ENCODE results near the gene ABCB6. TPM values are rescaled to one million over a fixed set of nuclear protein-coding genes. Genes with fewer than 3 reads are reported as not detected.
A peak's percentile ranks its signal among the peaks of the same experiment; 100 is the strongest.

ABCB6 gene
- total RNA-seq, 2 experiments from 2014 or later, result 6.4 to 10.2 TPM

DNA sequence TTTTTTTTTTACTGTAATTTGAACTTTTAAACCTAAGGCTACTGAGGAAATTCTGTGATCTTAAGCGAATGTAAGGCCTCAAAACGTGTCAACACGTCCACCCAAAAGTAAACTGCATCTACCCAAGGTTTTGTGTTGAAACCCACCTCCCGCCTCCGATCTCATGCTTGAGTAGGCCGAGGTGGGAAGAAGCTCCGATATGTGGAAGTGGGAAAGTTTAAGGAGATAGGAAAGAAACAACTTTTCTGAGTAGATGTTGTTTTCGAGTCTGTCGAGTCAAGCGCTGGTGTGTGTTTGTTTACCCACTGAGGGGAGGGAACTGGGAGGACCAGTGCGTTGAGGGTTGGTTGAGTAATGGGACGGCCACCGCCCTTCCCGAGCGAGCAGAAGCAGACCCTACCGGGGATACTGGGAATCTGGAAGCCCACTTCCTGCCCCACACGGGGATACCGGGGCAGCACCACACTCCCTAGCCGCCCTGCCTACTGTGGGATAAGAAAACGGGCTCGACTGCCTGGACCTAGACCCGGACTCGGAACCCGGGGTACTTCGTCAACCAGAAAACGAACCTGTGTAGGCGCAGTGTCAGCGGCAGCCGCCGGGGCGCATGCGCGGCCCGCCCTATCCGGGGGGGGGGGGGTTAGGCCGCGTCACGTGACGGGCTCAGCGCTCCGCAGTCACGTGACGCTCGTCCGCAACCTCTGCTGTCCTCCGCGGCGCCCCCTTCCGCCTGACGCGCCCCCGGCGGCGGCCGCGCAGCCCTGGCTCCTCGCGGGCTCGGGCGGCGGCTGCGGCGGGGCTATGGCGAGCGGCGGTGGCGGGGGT is 41.0 kb downstream of the ABCB6 start, which contains the start of gene RETREG2:
RETREG2 (plus strand) TSS at position 724 of the 825 bp plus-strand sequence; CDS start at position 802, 78 bp downstream.
- peak within 1 kb of the TSS; percentile 88 for H3K4me3 ChIP-seq (ENCODE audit: low read depth, low read length, poor library complexity, severe bottlenecking)
- BruUV-seq (replicated peaks), result TSS peak; percentile 78
- peaks cover 26% of the 10 kb centered on the region; the same call in 1 of the 2 replicates for H3K79me2 ChIP-seq (ENCODE audit: insufficient read depth, low read depth, low read length)
- DNase-seq (ENCODE audit: low spot score), result peak; percentile 95
- no peaks in the 10 kb centered on the region for H3K9me3 ChIP-seq (ENCODE audit: low read length)
- H4K20me1 ChIP-seq (ENCODE audit: insufficient read depth, low read length), result 0 out of 2 replicates have a peak, but pooled peaks cover 10% of the 10 kb centered on the region
- POLR2A ChIA-PET, result interaction anchor here (0.7 to 3.3 kb wide), 5 partner anchors 29 to 364 kb away, joined by 4 to 23 read pairs (median 7); partner anchors contain the start of genes ANKZF1, ATG9A and ZFAND2B
- peak within 1 kb of the TSS; percentile 95 for H3K4me2 ChIP-seq (ENCODE audit: low read length)
- no peaks in the 10 kb centered on the region for H3K9me2 ChIP-seq (ENCODE audit: insufficient read depth, low read length)
- peaks cover 18% of the 10 kb centered on the region for H3K4me1 ChIP-seq (ENCODE audit: insufficient read depth, low read length, poor library complexity, severe bottlenecking)
- no peak for TF ChIP-seq EZH2phosphoT487 (IDR thresholded peaks at IDR 0.05; ENCODE audit: borderline replicate concordance, low read depth, low read length)
- TF ChIP-seq, protein P1, sequence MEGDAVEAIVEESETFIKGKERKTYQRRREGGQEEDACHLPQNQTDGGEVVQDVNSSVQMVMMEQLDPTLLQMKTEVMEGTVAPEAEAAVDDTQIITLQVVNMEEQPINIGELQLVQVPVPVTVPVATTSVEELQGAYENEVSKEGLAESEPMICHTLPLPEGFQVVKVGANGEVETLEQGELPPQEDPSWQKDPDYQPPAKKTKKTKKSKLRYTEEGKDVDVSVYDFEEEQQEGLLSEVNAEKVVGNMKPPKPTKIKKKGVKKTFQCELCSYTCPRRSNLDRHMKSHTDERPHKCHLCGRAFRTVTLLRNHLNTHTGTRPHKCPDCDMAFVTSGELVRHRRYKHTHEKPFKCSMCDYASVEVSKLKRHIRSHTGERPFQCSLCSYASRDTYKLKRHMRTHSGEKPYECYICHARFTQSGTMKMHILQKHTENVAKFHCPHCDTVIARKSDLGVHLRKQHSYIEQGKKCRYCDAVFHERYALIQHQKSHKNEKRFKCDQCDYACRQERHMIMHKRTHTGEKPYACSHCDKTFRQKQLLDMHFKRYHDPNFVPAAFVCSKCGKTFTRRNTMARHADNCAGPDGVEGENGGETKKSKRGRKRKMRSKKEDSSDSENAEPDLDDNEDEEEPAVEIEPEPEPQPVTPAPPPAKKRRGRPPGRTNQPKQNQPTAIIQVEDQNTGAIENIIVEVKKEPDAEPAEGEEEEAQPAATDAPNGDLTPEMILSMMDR (conservative IDR thresholded peaks at IDR 0.05; ENCODE audit: low read length), result peak; percentile 57
- H3K36me3 ChIP-seq (ENCODE audit: insufficient read depth, low read length), result peaks cover 61% of the 10 kb centered on the region
- intact Hi-C loops (cut with micrococcal nuclease; ENCODE audit: unreplicated experiment), result loop anchor here (1.0 to 5.0 kb wide), 8 partner anchors 29 to 365 kb away; partner anchors contain the start of genes ANKZF1, ATG9A, CHPF and DNAJB2
- peak within 1 kb of the TSS; percentile 92 for H3K27ac ChIP-seq (ENCODE audit: low read depth, low read length, poor library complexity, severe bottlenecking)
- CTCF ChIA-PET (ENCODE audit: unreplicated experiment), result interaction anchor here (1.5 kb wide), 1 partner anchor 31 kb away, joined by 3 read pairs; no protein-coding TSS in a partner anchor
- peak within 1 kb of the TSS; percentile 56 for H2AFZ ChIP-seq (ENCODE audit: low read length)

DNA sequence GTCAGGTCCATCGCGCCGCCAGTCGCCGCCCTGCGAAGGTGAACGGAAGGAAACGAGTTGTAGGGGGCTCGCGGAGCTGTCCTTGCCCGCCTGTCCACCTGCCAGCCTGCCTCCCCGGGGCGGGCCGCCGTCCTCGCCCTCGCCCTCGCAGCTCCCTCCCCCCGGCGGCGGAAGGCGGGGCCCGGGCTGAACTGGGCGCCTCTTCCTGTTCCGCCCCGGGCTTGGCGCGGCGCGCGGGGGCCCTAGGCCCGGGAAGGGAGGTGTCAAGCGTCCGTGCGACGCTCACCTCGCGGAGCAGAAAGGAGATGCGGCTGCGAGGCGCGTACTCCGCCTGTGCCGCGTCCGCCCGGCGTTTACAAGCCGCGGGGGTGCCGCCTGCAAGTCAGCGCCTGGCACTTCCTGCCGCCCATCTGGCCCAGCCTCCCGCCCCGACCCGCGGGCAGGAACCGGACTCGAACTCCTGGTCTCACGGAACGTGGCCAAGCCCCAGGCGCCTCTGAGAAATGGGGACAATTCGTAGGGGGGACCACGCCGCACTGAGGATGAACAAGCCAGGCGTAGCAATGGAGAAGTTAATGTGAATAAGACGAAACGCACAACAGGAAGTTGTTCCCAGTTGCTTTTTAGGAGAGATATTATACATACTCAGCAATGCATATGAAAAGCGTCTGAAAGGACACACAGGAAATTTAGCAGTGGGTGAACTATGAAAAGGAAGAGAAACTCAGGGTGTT is 41.8 kb downstream of the ABCB6 start, which contains the start of gene CNPPD1:
CNPPD1 (minus strand) TSS at position 108 of the 734 bp plus-strand sequence; CDS start at position 11, 97 bp downstream.
- TF ChIP-seq, protein P1 (conservative IDR thresholded peaks at IDR 0.05; ENCODE audit: low read length), result no peak
- TF ChIP-seq EZH2phosphoT487 (IDR thresholded peaks at IDR 0.05; ENCODE audit: borderline replicate concordance, low read depth, low read length), result no peak
- Histone ChIP-seq H2AFZ (ENCODE audit: low read length) (peak within 1 kb of the TSS; percentile 56), H3K4me1 (ENCODE audit: insufficient read depth, low read length, poor library complexity, severe bottlenecking) (peaks cover 18% of the 10 kb centered on the region), H3K4me3 (ENCODE audit: low read depth, low read length, poor library complexity, severe bottlenecking) (peak within 1 kb of the TSS; percentile 88), H3K79me2 (ENCODE audit: insufficient read depth, low read depth, low read length) (peaks cover 26% of the 10 kb centered on the region; the same call in 1 of the 2 replicates), H3K27ac (ENCODE audit: low read depth, low read length, poor library complexity, severe bottlenecking) (peak within 1 kb of the TSS; percentile 92), H3K9me3 (ENCODE audit: low read length) (no peaks in the 10 kb centered on the region), H3K9me2 (ENCODE audit: insufficient read depth, low read length) (no peaks in the 10 kb centered on the region), H4K20me1 (ENCODE audit: insufficient read depth, low read length) (0 out of 2 replicates have a peak, but pooled peaks cover 10% of the 10 kb centered on the region), H3K36me3 (ENCODE audit: insufficient read depth, low read length) (peaks cover 61% of the 10 kb centered on the region), H3K4me2 (ENCODE audit: low read length) (peak within 1 kb of the TSS; percentile 92)
- DNase-seq (ENCODE audit: low spot score), result peak; percentile 92
- intact Hi-C loops (cut with micrococcal nuclease; ENCODE audit: unreplicated experiment), result loop anchor here (1.0 to 5.0 kb wide), 7 partner anchors 17 to 365 kb away; partner anchors contain the start of genes CHPF, DNAJB2, DNPEP and NHEJ1
- ChIA-PET CTCF (ENCODE audit: unreplicated experiment) (interaction anchor here (1.1 to 1.5 kb wide), 3 partner anchors 14 to 118 kb away, joined by 3 to 4 read pairs (median 4); no protein-coding TSS in a partner anchor), POLR2A (interaction anchor here (0.7 to 3.3 kb wide), 13 partner anchors 23 to 365 kb away, joined by 3 to 23 read pairs (median 5); partner anchors contain the start of genes ANKZF1, ATG9A, GLB1L and STK16)
- TSS peak; percentile 77 for BruUV-seq (replicated peaks)

Measured in OCI-LY7 (cell line).